ENCODE measurements around the gene RANBP1. TPM values are rescaled to one million over a fixed set of nuclear protein-coding genes. Genes with fewer than 3 reads are reported as not detected.

RANBP1 gene
- total RNA-seq, 6 donors from 2014 or later: 55.3 to 154 (median 87.8) TPM

DNA sequence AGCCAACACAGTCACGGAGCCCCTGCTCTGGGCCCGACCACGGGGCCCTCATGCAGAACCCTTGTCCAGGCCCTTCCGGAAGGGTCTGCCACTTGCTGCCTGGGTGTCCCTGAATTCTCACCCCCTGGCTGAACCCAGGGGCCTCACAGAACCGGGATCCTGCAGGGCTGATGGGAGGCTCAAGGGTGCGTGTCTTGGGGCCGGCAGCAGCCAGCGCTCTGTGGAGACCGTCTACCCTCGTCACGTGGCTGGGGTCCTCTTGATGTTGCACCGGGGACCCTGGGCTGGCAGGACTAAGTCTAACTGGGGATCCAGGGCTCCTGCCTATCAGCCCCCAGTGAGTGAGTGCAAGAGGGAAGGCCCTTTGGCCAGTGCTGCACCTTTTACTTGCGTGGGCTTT, 54.3 kb downstream of the RANBP1 start:
- no peaks in the 10 kb centered on the region for H3K4me1 ChIP-seq
- no peaks in the 10 kb centered on the region for H3K36me3 ChIP-seq
- no peak for ATAC-seq (ENCODE audit: low FRiP score in 2 of 2)
- no peaks in the 10 kb centered on the region for H3K9me3 ChIP-seq
- peak in 1 of 2 donors; percentile 57 for DNase-seq
- no peaks in the 10 kb centered on the region for H3K27me3 ChIP-seq
- H3K4me3 ChIP-seq: no peak overlapping the region
- TF ChIP-seq POLR2A (IDR thresholded peaks at IDR 0.05): no peak
- TF ChIP-seq, protein P1, sequence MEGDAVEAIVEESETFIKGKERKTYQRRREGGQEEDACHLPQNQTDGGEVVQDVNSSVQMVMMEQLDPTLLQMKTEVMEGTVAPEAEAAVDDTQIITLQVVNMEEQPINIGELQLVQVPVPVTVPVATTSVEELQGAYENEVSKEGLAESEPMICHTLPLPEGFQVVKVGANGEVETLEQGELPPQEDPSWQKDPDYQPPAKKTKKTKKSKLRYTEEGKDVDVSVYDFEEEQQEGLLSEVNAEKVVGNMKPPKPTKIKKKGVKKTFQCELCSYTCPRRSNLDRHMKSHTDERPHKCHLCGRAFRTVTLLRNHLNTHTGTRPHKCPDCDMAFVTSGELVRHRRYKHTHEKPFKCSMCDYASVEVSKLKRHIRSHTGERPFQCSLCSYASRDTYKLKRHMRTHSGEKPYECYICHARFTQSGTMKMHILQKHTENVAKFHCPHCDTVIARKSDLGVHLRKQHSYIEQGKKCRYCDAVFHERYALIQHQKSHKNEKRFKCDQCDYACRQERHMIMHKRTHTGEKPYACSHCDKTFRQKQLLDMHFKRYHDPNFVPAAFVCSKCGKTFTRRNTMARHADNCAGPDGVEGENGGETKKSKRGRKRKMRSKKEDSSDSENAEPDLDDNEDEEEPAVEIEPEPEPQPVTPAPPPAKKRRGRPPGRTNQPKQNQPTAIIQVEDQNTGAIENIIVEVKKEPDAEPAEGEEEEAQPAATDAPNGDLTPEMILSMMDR (IDR thresholded peaks at IDR 0.05): no peak
- TF ChIP-seq POLR2AphosphoS5 (IDR thresholded peaks at IDR 0.05): no peak
- TF ChIP-seq EP300 (IDR thresholded peaks at IDR 0.05): no peak
- H3K27ac ChIP-seq: no peak overlapping the region
- WGBS, 2 donors: 91 to 92% methylated on average over 11 to 13 of the region's 13 CpGs

DNA sequence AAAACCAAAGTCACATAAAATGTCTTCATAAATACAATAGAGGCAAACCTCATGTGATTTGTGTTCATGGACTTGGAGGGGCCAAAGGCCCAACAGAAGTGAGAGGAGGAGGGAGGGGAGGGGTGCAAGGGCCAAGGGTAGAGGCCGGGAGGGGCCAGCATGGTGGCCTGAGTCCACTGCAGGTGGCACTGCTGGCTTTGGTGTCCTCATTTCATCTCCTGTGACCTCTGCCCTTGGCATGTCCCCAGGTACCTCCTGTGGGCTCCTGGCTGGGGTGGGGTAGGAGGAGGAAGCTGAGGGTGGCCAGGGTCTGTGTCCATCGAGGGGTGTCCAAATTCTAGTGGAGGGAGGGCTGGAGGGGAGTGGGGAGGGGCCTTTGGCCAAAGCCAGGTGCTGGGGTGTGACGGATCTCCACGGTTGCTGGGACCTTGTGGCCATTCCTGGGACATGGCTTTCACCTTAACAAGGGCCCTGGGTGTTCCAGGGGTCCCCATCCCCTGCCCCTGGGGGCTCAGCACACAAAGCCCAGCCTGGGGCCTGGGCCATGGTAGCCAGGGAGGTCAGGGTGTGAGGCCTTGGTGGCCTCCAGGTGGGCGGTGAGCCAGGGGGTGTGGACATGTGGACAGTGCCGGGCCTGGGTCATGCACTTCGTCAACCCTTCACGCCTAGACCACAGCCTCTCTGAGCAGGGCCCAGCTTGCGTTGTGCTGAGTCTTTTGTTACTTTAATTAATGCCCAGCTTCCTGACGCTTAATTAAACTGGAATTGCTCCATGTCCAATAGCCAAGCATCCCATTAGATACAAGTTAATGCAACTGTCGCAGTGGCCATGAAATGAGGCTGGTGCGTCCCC, 55.6 kb downstream of the RANBP1 start:
- Histone ChIP-seq H3K4me1 (no peaks in the 10 kb centered on the region), H3K27ac (no peak overlapping the region), H3K4me3 (no peak overlapping the region), H3K9me3 (no peaks in the 10 kb centered on the region), H3K27me3 (no peaks in the 10 kb centered on the region), H3K36me3 (no peaks in the 10 kb centered on the region)
- DNase-seq: peak in 1 of 2 donors; percentile 52
- ATAC-seq (ENCODE audit: low FRiP score in 2 of 2): no peak
- TF ChIP-seq POLR2AphosphoS5 (IDR thresholded peaks at IDR 0.05) (no peak), EP300 (IDR thresholded peaks at IDR 0.05) (no peak), POLR2A (IDR thresholded peaks at IDR 0.05) (no peak)
- TF ChIP-seq, protein P1 (IDR thresholded peaks at IDR 0.05): no peak
- WGBS, 2 donors: 89 to 91% methylated on average over 11 to 12 of the region's 12 CpGs

DNA sequence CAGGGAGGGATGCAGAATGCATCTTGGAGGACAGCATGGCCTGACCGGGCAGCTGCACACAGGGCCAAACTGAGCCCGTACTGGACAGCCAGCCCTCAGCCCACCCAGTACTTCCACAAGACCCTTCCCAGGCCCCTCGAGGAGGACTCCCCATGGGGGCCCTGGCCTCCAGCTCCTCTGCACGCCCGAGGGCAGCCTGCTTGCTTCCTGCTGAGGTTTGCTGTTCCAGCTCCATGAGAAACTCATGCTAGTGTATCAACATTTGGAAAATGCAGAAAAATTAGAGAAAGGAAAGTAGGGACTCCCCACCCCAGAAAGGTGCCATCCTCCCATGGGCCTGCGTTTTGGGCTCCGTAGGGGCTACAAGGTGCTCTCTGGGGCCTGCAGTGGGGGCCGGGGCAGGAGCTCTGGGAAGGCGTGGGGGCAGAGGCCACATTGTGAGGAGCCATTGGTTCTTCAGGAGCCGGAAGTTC, 56.3 kb downstream of the RANBP1 start:
- H3K4me3 ChIP-seq: no peak overlapping the region
- no peak overlapping the region for H3K27ac ChIP-seq

DNA sequence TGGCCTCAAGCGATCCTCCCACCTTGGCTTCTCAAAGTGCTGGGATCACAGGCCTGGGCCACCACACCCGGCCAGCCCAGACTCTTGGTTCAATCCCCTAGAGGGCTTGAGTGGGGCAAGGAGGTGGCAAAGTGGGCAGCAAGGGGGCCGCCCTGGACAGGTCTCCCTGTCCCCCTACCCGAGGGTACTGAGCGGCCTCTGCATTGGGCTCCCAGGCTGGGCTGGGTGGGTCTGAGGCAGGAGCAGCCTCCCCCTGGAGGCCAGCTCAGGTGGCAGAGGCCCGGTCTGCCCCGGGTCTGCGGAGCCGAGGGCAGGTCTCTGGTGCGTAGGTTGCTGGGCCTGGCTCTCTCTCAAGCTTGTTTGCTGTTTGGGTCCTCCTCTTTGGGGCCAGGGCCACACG, 57.3 kb downstream of the RANBP1 start:
- DNase-seq: peak in 1 of 2 donors; percentile 53
- 85 to 91% methylated on average over 4 to 6 of the region's 11 CpGs for WGBS, 2 donors

More for the DNA sequence above, 56.3 kb downstream of the RANBP1 start:
- DNase-seq: peak in 1 of 2 donors; percentile 45
- Histone ChIP-seq H3K27me3 (no peaks in the 10 kb centered on the region), H3K36me3 (no peaks in the 10 kb centered on the region), H3K9me3 (no peaks in the 10 kb centered on the region), H3K4me1 (no peaks in the 10 kb centered on the region)
- TF ChIP-seq POLR2A (IDR thresholded peaks at IDR 0.05) (no peak), POLR2AphosphoS5 (IDR thresholded peaks at IDR 0.05) (no peak), EP300 (IDR thresholded peaks at IDR 0.05) (no peak)
- TF ChIP-seq, protein P1 (IDR thresholded peaks at IDR 0.05): no peak
- no peak for ATAC-seq (ENCODE audit: low FRiP score in 2 of 2)
- WGBS, 2 donors: 87% methylated on average over 8 to 10 of the region's 10 CpGs

More for the DNA sequence above, 57.3 kb downstream of the RANBP1 start:
- TF ChIP-seq, protein P1 (IDR thresholded peaks at IDR 0.05): no peak
- TF ChIP-seq POLR2A (IDR thresholded peaks at IDR 0.05): no peak
- no peak for TF ChIP-seq EP300 (IDR thresholded peaks at IDR 0.05)
- Histone ChIP-seq H3K27me3 (no peaks in the 10 kb centered on the region), H3K9me3 (no peaks in the 10 kb centered on the region), H3K4me3 (no peak overlapping the region), H3K4me1 (no peaks in the 10 kb centered on the region), H3K27ac (no peak overlapping the region), H3K36me3 (no peaks in the 10 kb centered on the region)
- ATAC-seq (ENCODE audit: low FRiP score in 2 of 2): no peak
